Brain microvascular endothelial cell (primary cell): ENCODE measurements around the gene NACA2.
A peak's percentile ranks its signal among the peaks of the same experiment; 100 is the strongest.

Experiments
- DNase-seq: peaks from one replicate; pipeline ENCODE4 v3.0.0-alpha.2; 2020
- H3K27ac ChIP-seq: fragments of 250-450 bp; sonication (Bioruptor Pico); 2 replicates; pipeline ENCODE4 v1.5.1; 2020; ENCODE audit warnings: mild to moderate bottlenecking, moderate library complexity
- H3K27me3 ChIP-seq: fragments of 250-450 bp; sonication (Bioruptor Pico); replicated peaks from 2 replicates; pipeline ENCODE4 v1.5.1; 2020; ENCODE audit warnings: mild to moderate bottlenecking
- H3K36me3 ChIP-seq: fragments of 250-450 bp; sonication (Bioruptor Pico); replicated peaks from 2 replicates; pipeline ENCODE4 v1.5.1; 2020; ENCODE audit warnings: mild to moderate bottlenecking
- H3K4me3 ChIP-seq: 2 replicates; pipeline ENCODE4 v1.5.1; 2011; ENCODE audit warnings: low read depth, mild to moderate bottlenecking, control low read depth, low read length, moderate library complexity
- CTCF ChIP-seq: IDR thresholded peaks from 2 replicates; pipeline ENCODE4 v1.5.1; 2011; ENCODE audit warnings: low read depth, mild to moderate bottlenecking, moderate library complexity, low read length, control low read depth, inconsistent platforms; ENCODE audit errors: missing control alignments
- in situ Hi-C: cut with HindIII; loops from 2 replicates; pipeline ENCODE4 v1.10.0; 2017; ENCODE audit warnings: low sequenced_read_pairs, low pct_ligation_motif_present

NACA2 gene

GRCh38 chr17:61583242-61583641, 7.8 kb downstream of the NACA2 start:
- no peaks in the 10 kb centered on the region for H3K27me3 ChIP-seq
- peak; percentile 28 for TF ChIP-seq CTCF
- no peak overlapping the region for H3K27ac ChIP-seq
- H3K36me3 ChIP-seq, result no peaks in the 10 kb centered on the region
- in situ Hi-C loops, result no loop called here
- DNase-seq, result peak; percentile 20
- no peak overlapping the region for H3K4me3 ChIP-seq

GRCh38 chr17:61582593-61582992, 8.4 kb downstream of the NACA2 start:
- in situ Hi-C loops, result no loop called here
- no peak overlapping the region for H3K27ac ChIP-seq
- no peak overlapping the region for H3K4me3 ChIP-seq
- DNase-seq, result no peak
- no peaks in the 10 kb centered on the region for H3K27me3 ChIP-seq
- H3K36me3 ChIP-seq, result no peaks in the 10 kb centered on the region
- TF ChIP-seq CTCF, result no peak

GRCh38 chr17:61581611-61582349, 9.2 kb downstream of the NACA2 start:
- H3K4me3 ChIP-seq, result no peak overlapping the region
- H3K27me3 ChIP-seq, result no peaks in the 10 kb centered on the region
- TF ChIP-seq CTCF, result no peak
- H3K36me3 ChIP-seq, result no peaks in the 10 kb centered on the region
- no peak for DNase-seq
- in situ Hi-C loops, result no loop called here
- H3K27ac ChIP-seq, result no peak overlapping the region

- no peaks in the 10 kb centered on the region for H3K36me3 ChIP-seq
- in situ Hi-C loops, result no loop called here
- no peak overlapping the region for H3K27ac ChIP-seq
- no peaks in the 10 kb centered on the region for H3K27me3 ChIP-seq
- no peak for TF ChIP-seq CTCF
- no peak overlapping the region for H3K4me3 ChIP-seq
- DNase-seq, result no peak
These were observed 10.5 kb downstream of the NACA2 start for GRCh38 chr17:61580502-61580901.

- no peaks in the 10 kb centered on the region for H3K27me3 ChIP-seq
- no peak overlapping the region for H3K4me3 ChIP-seq
- DNase-seq, result no peak
- in situ Hi-C loops, result no loop called here
- no peaks in the 10 kb centered on the region for H3K36me3 ChIP-seq
- no peak overlapping the region for H3K27ac ChIP-seq
- TF ChIP-seq CTCF, result no peak
These were observed 11.1 kb downstream of the NACA2 start for GRCh38 chr17:61579961-61580360.

- H3K27ac ChIP-seq, result no peak overlapping the region
- no peak overlapping the region for H3K4me3 ChIP-seq
- no peak for TF ChIP-seq CTCF
- no peaks in the 10 kb centered on the region for H3K36me3 ChIP-seq
- in situ Hi-C loops, result no loop called here
- H3K27me3 ChIP-seq, result no peaks in the 10 kb centered on the region
- no peak for DNase-seq
These were observed 11.7 kb downstream of the NACA2 start for GRCh38 chr17:61579347-61579746.
